GM21576 (cell line): ENCODE results near the gene KCNIP1.
"Not testable (repeated sequence)": the region's sequence is repeated elsewhere in the genome, so short reads cannot be mapped to it uniquely, and the experiment has no call there.

Source experiments
- ATAC-seq: cut with Tn5 transposase; IDR thresholded peaks from one replicate; pipeline ENCODE4 v1.9.1; 2021; ENCODE audit warnings: mild to moderate bottlenecking, moderate library complexity; ENCODE audit not compliant: unreplicated experiment

The KCNIP1 gene

GRCh38 chr5:170746075-170746960 is 242.5 kb downstream of the KCNIP1 start:
- ATAC-seq = no peak

- ATAC-seq = no peak
These were observed 243.1 kb downstream of the KCNIP1 start for GRCh38 chr5:170746961-170747340.

GRCh38 chr5:170747357-170747756 is 243.5 kb downstream of the KCNIP1 start:
- ATAC-seq = no peak

GRCh38 chr5:170747851-170748250 is 244.0 kb downstream of the KCNIP1 start:
- no peak for ATAC-seq

- ATAC-seq = no peak
These were observed 245.2 kb downstream of the KCNIP1 start for GRCh38 chr5:170748951-170749471.

GRCh38 chr5:170749911-170750431 is 246.2 kb downstream of the KCNIP1 start:
- no peak for ATAC-seq

- no peak for ATAC-seq
These were observed 247.0 kb downstream of the KCNIP1 start for GRCh38 chr5:170750791-170751190.

- no peak for ATAC-seq
These were observed 247.8 kb downstream of the KCNIP1 start for GRCh38 chr5:170751631-170752030.

GRCh38 chr5:170752257-170753215 is 248.7 kb downstream of the KCNIP1 start:
- ATAC-seq = no peak

GRCh38 chr5:170753311-170753710 is 249.5 kb downstream of the KCNIP1 start:
- ATAC-seq = no peak

- not testable (repeated sequence) for ATAC-seq
These were observed 250.7 kb downstream of the KCNIP1 start for GRCh38 chr5:170754508-170754907.

- ATAC-seq = no peak
These were observed 252.0 kb downstream of the KCNIP1 start for GRCh38 chr5:170755679-170756456.

GRCh38 chr5:170756691-170757090 is 252.9 kb downstream of the KCNIP1 start:
- no peak for ATAC-seq

- ATAC-seq = no peak
These were observed 253.4 kb downstream of the KCNIP1 start for GRCh38 chr5:170757182-170757601.

GRCh38 chr5:170757669-170758068 is 253.8 kb downstream of the KCNIP1 start:
- no peak for ATAC-seq

- ATAC-seq = no peak
These were observed 254.7 kb downstream of the KCNIP1 start for GRCh38 chr5:170758481-170758880.

- ATAC-seq = no peak
These were observed 256.3 kb downstream of the KCNIP1 start for GRCh38 chr5:170760113-170760512.

- ATAC-seq = no peak
These were observed 257.4 kb downstream of the KCNIP1 start for GRCh38 chr5:170761048-170761707.

GRCh38 chr5:170761708-170762066 is 257.9 kb downstream of the KCNIP1 start:
- no peak for ATAC-seq

GRCh38 chr5:170762298-170762697 is 258.5 kb downstream of the KCNIP1 start:
- ATAC-seq = not testable (repeated sequence)
